HPDE6-E6E7 (cell line): Measurements from ENCODE around the gene APOL6.
"Not testable (repeated sequence)": the region's sequence is repeated elsewhere in the genome, so short reads cannot be mapped to it uniquely, and the experiment has no call there.

Experiments
- DNase-seq: peaks from one replicate; pipeline ENCODE4 v3.0.0; 2011; ENCODE audit warnings: missing footprints; ENCODE audit errors: extremely low spot score

APOL6 gene

GRCh38 chr22:35617137-35617755 lies 31.0 kb upstream of the APOL6 start, which contains the start of gene MB:
Gene MB (minus strand): TSS chr22:35617329. CDS start chr22:35617257, 72 bp downstream.
- DNase-seq, result no peak

GRCh38 chr22:35618427-35619223 lies 29.6 kb upstream of the APOL6 start:
- no peak for DNase-seq

GRCh38 chr22:35619336-35620094 lies 28.7 kb upstream of the APOL6 start:
- no peak for DNase-seq

- DNase-seq, result no peak
Measured at GRCh38 chr22:35620624-35621251, 27.5 kb upstream of the APOL6 start.

GRCh38 chr22:35621451-35621850 lies 26.8 kb upstream of the APOL6 start:
- DNase-seq, result no peak

- DNase-seq, result no peak
Measured at GRCh38 chr22:35622191-35622913, 25.9 kb upstream of the APOL6 start.

GRCh38 chr22:35623885-35624284 lies 24.4 kb upstream of the APOL6 start:
- not testable (repeated sequence) for DNase-seq

GRCh38 chr22:35624547-35624946 lies 23.7 kb upstream of the APOL6 start:
- DNase-seq, result no peak

GRCh38 chr22:35625763-35626432 lies 22.3 kb upstream of the APOL6 start:
- DNase-seq, result no peak

GRCh38 chr22:35627267-35628041 lies 20.8 kb upstream of the APOL6 start:
- DNase-seq, result peak; percentile 66

- DNase-seq, result no peak
Measured at GRCh38 chr22:35628732-35629131, 19.5 kb upstream of the APOL6 start.

GRCh38 chr22:35629406-35630216 lies 18.6 kb upstream of the APOL6 start:
- peak; percentile 85 for DNase-seq

- DNase-seq, result no peak
Measured at GRCh38 chr22:35630387-35630793, 17.9 kb upstream of the APOL6 start.

GRCh38 chr22:35630891-35631290 lies 17.4 kb upstream of the APOL6 start:
- no peak for DNase-seq

- DNase-seq, result no peak
Measured at GRCh38 chr22:35631597-35631996, 16.6 kb upstream of the APOL6 start.

GRCh38 chr22:35632935-35633334 lies 15.3 kb upstream of the APOL6 start:
- DNase-seq, result no peak

GRCh38 chr22:35633520-35633919 lies 14.7 kb upstream of the APOL6 start:
- no peak for DNase-seq

- DNase-seq, result no peak
Measured at GRCh38 chr22:35634015-35634414, 14.2 kb upstream of the APOL6 start.

- DNase-seq, result no peak
Measured at GRCh38 chr22:35634943-35635540, 13.2 kb upstream of the APOL6 start.
